HEK293 (cell line): ENCODE results near the gene CACNA1C.

Source experiments
- CTCF ChIA-PET: fragments of 350-600 bp; formaldehyde crosslinking; extraction: SDS; loops from one replicate; lab custom pipeline; 2021; ENCODE audit warnings: antibody characterized with exemption; lab: Yijun Ruan, JAX
- POLR2A ChIA-PET: fragments of 300-600 bp; formaldehyde crosslinking; extraction: SDS; loops from one replicate; lab custom pipeline; 2020; ENCODE audit warnings: antibody characterized with exemption, inconsistent platforms; lab: Yijun Ruan, JAX
- H3K27ac ChIP-seq: fragments of 200-500 bp; sonication (Bioruptor generic); 2 replicates; pipeline ENCODE4 v1.5.1; 2014; ENCODE audit warnings: low read depth, low read length, control low read depth, inconsistent platforms; ENCODE audit errors: extremely low read depth
- H3K36me3 ChIP-seq, 2 experiments: fragments of 200-500 bp in 1 of 2; sonication (Bioruptor generic) in 1 of 2; 1 replicate in 1 of 2; 2 replicates in 1 of 2; pipeline ENCODE4 v1.5.1; 2014 to 2017; ENCODE audit warnings: inconsistent platforms in 2 of 2, low read length in 2 of 2; ENCODE audit not compliant: control insufficient read depth in 2 of 2, insufficient read depth in 1 of 2
- H3K4me1 ChIP-seq: fragments of 200-500 bp; sonication (Bioruptor generic); 2 replicates; pipeline ENCODE4 v1.5.1; 2014; ENCODE audit warnings: mild to moderate bottlenecking, low read length, inconsistent platforms; ENCODE audit not compliant: control insufficient read depth, insufficient read depth
- H3K4me3 ChIP-seq: 2 replicates; pipeline ENCODE4 v1.5.1; 2011; ENCODE audit warnings: low read depth, mild to moderate bottlenecking, control low read depth, low read length, moderate library complexity
- H3K9me3 ChIP-seq: fragments of 200-500 bp; sonication (Bioruptor generic); 2 replicates; pipeline ENCODE4 v1.5.1; 2014; ENCODE audit warnings: low read depth, low read length, inconsistent platforms; ENCODE audit not compliant: control insufficient read depth, insufficient read depth
- ATF2 ChIP-seq: fragments of 450-650 bp; formaldehyde crosslinking; IDR thresholded peaks from 2 replicates; pipeline ENCODE4 v1.5.1; 2016; ENCODE audit warnings: missing biosample characterization, missing genetic modification characterization, low read depth
- EGR2 ChIP-seq: fragments of 450-650 bp; formaldehyde crosslinking; IDR thresholded peaks from 2 replicates; pipeline ENCODE4 v1.5.1; 2016; ENCODE audit warnings: low read depth, missing biosample characterization, missing genetic modification characterization
- GLI4 ChIP-seq: fragments of 450-650 bp; formaldehyde crosslinking; IDR thresholded peaks from 2 replicates; pipeline ENCODE4 v1.5.1; 2016; ENCODE audit warnings: missing biosample characterization, missing genetic modification characterization
- KLF1 ChIP-seq: fragments of 450-650 bp; formaldehyde crosslinking; IDR thresholded peaks from 2 replicates; pipeline ENCODE4 v1.5.1; 2016; ENCODE audit warnings: missing biosample characterization, missing genetic modification characterization
- KLF7 ChIP-seq: fragments of 450-650 bp; formaldehyde crosslinking; IDR thresholded peaks from 2 replicates; pipeline ENCODE4 v1.5.1; 2016; ENCODE audit warnings: missing biosample characterization, missing genetic modification characterization, borderline replicate concordance
- MZF1 ChIP-seq: fragments of 450-650 bp; formaldehyde crosslinking; IDR thresholded peaks from 2 replicates; pipeline ENCODE4 v1.5.1; 2017; ENCODE audit warnings: missing biosample characterization, missing genetic modification characterization, borderline replicate concordance
- REPIN1 ChIP-seq: fragments of 450-650 bp; formaldehyde crosslinking; IDR thresholded peaks from 2 replicates; pipeline ENCODE4 v1.5.1; 2017; ENCODE audit warnings: missing biosample characterization, missing genetic modification characterization, low read depth
- SCRT1 ChIP-seq: fragments of 450-650 bp; formaldehyde crosslinking; IDR thresholded peaks from 2 replicates; pipeline ENCODE4 v1.5.1; 2016; ENCODE audit warnings: missing biosample characterization, missing genetic modification characterization, borderline replicate concordance
- YY1 ChIP-seq: fragments of 450-650 bp; formaldehyde crosslinking; IDR thresholded peaks from 2 replicates; pipeline ENCODE4 v1.5.1; 2018; ENCODE audit warnings: missing biosample characterization, missing genetic modification characterization
- ZBTB10 ChIP-seq: fragments of 450-650 bp; formaldehyde crosslinking; IDR thresholded peaks from 2 replicates; pipeline ENCODE4 v1.5.1; 2016; ENCODE audit warnings: missing biosample characterization, missing genetic modification characterization
- ZBTB49 ChIP-seq: fragments of 450-650 bp; formaldehyde crosslinking; IDR thresholded peaks from 2 replicates; pipeline ENCODE4 v1.5.1; 2016; ENCODE audit warnings: missing biosample characterization, missing genetic modification characterization, low read depth
- ZNF112 ChIP-seq: fragments of 450-650 bp; formaldehyde crosslinking; IDR thresholded peaks from 2 replicates; pipeline ENCODE4 v1.5.0; 2017; ENCODE audit warnings: missing biosample characterization, missing genetic modification characterization
- ZNF16 ChIP-seq: fragments of 450-650 bp; formaldehyde crosslinking; IDR thresholded peaks from 2 replicates; pipeline ENCODE4 v1.5.1; 2016; ENCODE audit warnings: low read depth, missing biosample characterization, missing genetic modification characterization
- ZNF175 ChIP-seq: fragments of 450-650 bp; formaldehyde crosslinking; IDR thresholded peaks from 2 replicates; pipeline ENCODE4 v1.5.1; 2016; ENCODE audit warnings: missing biosample characterization, missing genetic modification characterization
- ZNF335 ChIP-seq: fragments of 450-650 bp; formaldehyde crosslinking; conservative IDR thresholded peaks from 2 replicates; pipeline ENCODE4 v1.5.1; 2016; ENCODE audit warnings: missing biosample characterization, missing genetic modification characterization
- ZNF548 ChIP-seq: fragments of 450-650 bp; formaldehyde crosslinking; IDR thresholded peaks from 2 replicates; pipeline ENCODE4 v1.5.1; 2016; ENCODE audit warnings: missing biosample characterization, missing genetic modification characterization
- ZNF560 ChIP-seq: fragments of 450-650 bp; formaldehyde crosslinking; IDR thresholded peaks from 2 replicates; pipeline ENCODE4 v1.5.1; 2017; ENCODE audit warnings: missing biosample characterization, missing genetic modification characterization, borderline replicate concordance
- ZNF692 ChIP-seq: fragments of 450-650 bp; formaldehyde crosslinking; IDR thresholded peaks from 2 replicates; pipeline ENCODE4 v1.5.1; 2016; ENCODE audit warnings: missing biosample characterization, missing genetic modification characterization
- ZNF777 ChIP-seq: fragments of 450-650 bp; formaldehyde crosslinking; IDR thresholded peaks from 2 replicates; pipeline ENCODE4 v1.5.1; 2017; ENCODE audit warnings: missing biosample characterization, missing genetic modification characterization, borderline replicate concordance
- ZNF830 ChIP-seq: fragments of 450-650 bp; IDR thresholded peaks from 2 replicates; pipeline ENCODE4 v1.5.0; 2018; ENCODE audit warnings: missing biosample characterization, missing genetic modification characterization, low read depth, mild to moderate bottlenecking, moderate library complexity

Gene CACNA1C

GRCh38 chr12:2136901-2137300, 84.1 kb downstream of the CACNA1C start:
- ChIA-PET POLR2A (no interaction called here), CTCF (no interaction called here)
- Histone ChIP-seq H3K4me3 (no peak overlapping the region), H3K27ac (no peak overlapping the region), H3K4me1 (no peaks in the 10 kb centered on the region), H3K36me3 (no peaks in the 10 kb centered on the region), H3K9me3 (no peaks in the 10 kb centered on the region)
- TF ChIP-seq ATF2 (tag by site-specific recombination) (no peak), KLF1 (tag by site-specific recombination) (no peak), ZNF692 (tag by site-specific recombination) (no peak), ZNF830 (no peak), ZNF548 (no peak), KLF7 (tag by site-specific recombination) (no peak), REPIN1 (tag by site-specific recombination) (no peak), ZNF16 (no peak), MZF1 (tag by site-specific recombination) (no peak), YY1 (tag by site-specific recombination) (no peak), SCRT1 (no peak), EGR2 (tag by site-specific recombination) (no peak), ZNF175 (tag by site-specific recombination) (no peak), ZNF112 (tag by site-specific recombination) (no peak), ZBTB10 (no peak), ZBTB49 (tag by site-specific recombination) (no peak), ZNF777 (tag by site-specific recombination) (no peak), ZNF560 (tag by site-specific recombination) (no peak), GLI4 (tag by site-specific recombination) (no peak)

GRCh38 chr12:2137711-2138110, 84.9 kb downstream of the CACNA1C start:
- Histone ChIP-seq H3K36me3 (no peaks in the 10 kb centered on the region), H3K27ac (no peak overlapping the region), H3K4me3 (no peak overlapping the region), H3K4me1 (no peaks in the 10 kb centered on the region), H3K9me3 (no peaks in the 10 kb centered on the region)
- ChIA-PET POLR2A (no interaction called here), CTCF (no interaction called here)
- TF ChIP-seq ZNF548 (no peak), ZNF335 (tag by site-specific recombination) (no peak)
